Stimulated activated CD4-positive, alpha-beta T cell treated with anti-CD3 and anti-CD28 coated beads, Interleukin-15, amount 100 ng/mL, for 1 hour (primary cell): ENCODE data around the gene OR2T5.
"Not testable (repeated sequence)": the region's sequence is repeated elsewhere in the genome, so short reads cannot be mapped to it uniquely, and the experiment has no call there.

ENCODE experiments used
- DNase-seq, 2 donors: peaks; one replicate each; pipeline ENCODE4 v3.0.0-alpha.2; 2020; ENCODE audit warnings: low read depth in 1 of 2, low spot score in 1 of 2

OR2T5 gene, protein sequence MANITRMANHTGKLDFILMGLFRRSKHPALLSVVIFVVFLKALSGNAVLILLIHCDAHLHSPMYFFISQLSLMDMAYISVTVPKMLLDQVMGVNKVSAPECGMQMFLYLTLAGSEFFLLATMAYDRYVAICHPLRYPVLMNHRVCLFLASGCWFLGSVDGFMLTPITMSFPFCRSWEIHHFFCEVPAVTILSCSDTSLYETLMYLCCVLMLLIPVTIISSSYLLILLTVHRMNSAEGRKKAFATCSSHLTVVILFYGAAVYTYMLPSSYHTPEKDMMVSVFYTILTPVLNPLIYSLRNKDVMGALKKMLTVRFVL

DNA sequence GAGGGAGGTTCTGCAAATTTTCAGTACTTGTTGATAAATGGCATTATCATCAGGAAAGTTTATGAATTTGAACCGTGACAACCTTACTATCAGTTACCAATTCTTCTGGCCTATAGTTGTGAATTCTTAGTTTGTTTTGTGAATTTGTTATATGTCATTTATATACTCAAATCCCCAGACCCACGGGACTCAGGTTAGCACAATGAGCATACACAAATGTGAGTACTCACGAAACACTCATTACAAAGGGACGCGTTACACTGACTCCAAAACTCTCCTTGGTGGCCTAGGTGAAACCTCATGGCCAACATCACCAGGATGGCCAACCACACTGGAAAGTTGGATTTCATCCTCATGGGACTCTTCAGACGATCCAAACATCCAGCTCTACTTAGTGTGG, at the start of gene OR2T5:
TSS of gene OR2T5 (plus strand) at position 301 of the 400 bp plus-strand sequence. CDS start at position 301, 0 bp downstream.
- not testable (repeated sequence) for DNase-seq

DNA sequence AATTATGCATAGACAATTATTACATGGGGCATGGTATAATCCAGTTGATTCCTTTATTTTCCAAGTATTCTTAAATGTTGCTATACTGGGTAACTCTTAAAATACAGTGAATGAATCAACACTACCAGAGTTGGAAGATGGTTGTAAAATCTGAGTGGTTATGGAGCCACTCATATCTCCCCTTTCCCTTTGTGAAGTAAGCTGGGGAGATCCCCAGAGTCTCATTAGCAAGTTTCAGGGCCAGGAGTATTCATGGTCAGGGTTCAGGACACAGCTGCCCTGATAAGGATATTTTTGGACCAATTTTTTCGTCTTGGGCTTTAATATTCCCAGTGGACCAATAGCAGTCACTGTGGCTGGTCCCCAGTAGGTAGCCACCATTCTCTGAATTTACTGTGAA, 49.7 kb upstream of the OR2T5 start:
- DNase-seq, result not testable (repeated sequence)

DNA sequence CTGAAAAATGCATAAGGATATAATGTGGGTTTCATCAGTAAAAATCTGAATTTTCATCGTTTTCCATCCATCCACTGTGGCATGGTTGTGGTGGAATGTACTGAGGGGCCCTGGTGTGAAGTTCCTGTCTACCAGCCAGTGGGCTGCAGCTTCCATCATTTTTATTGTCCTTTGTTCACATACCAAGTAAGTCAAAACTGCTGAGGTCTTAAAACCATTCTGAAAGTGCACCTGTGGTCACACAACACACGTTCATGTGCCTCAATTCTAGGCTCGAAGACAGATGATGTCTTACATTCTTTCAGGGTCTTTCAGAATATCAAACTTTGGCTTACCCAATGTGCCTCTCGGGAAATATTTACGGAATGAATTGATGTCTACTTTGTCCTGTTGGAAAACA, 49.1 kb upstream of the OR2T5 start:
- DNase-seq, result not testable (repeated sequence)

DNA sequence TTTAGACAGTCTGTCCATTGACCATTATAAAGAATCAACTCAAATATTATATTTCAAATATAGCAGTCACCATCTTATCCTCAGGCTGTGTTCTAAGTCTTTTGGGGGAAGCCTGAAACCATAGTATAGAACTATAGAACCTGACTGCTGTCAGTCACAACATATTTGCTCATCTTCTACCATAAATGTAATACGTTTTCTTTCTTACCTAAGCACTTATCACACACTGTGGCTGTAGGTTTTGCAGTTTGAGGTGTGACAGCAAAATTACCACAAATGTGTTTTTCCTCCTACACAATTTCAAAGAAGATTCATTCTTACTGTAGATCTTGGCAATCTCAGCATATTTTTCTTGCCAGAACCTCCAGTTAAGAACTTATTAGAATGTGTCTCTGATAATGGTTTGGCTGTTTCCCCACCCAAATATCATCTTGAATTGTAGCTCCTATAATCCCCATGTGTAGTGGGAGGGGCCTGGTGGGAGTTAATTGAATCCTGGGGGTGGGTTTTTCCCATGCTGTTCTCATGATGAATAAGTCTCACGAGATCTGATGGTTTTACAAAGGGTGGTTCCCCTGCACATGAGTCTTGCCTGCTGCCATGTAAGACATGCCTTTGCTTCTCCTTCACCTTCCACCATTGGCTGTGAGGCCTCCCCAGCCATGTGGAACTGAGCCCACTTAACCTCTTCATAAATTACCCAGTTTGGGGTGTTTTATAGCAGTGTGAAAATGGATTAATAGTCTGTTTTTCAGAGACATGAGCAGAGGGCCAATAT, 45.7 kb upstream of the OR2T5 start:
- not testable (repeated sequence) for DNase-seq

DNA sequence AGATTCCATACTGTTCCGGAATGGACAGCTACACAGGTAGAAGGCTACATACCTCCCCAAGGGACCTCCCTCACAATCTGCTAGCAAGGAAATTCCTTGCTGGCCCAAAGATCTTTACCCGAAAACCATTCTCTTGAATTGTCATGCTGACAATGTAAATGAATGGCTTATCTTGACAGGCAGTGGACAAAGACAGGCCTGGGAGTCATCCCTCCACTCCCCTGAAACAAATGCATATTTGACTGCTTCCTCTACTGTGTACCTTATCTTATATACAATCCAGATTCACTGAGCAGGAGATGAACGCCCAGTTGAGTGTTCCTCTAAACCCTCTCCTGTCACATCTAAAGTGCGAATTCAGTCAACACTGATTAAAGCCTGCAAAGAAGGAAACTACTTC, 43.8 kb upstream of the OR2T5 start:
- not testable (repeated sequence) for DNase-seq

DNA sequence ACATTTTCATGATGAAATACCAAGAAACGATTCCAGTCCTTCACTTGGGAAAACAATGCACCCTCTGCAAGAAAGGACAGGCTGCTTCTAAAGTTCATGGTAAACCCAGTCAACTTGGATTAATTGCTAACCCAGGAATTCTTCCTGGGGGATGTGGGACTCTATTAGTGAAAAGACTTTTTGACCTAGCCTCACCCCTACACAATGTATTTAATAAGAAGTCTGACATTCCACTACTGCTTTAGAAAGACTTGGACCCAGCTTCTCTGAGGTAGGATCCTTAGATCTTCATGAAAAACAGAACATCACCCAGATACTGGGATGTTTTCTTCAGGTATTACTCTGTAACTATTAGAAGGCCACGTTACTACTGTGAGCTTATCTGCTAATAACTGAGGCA, 43.0 kb upstream of the OR2T5 start, which contains the start of gene OR2T2:
TSS of gene OR2T2 (plus strand) at position 239 of the 400 bp plus-strand sequence. CDS start 7,161 bp downstream, outside the sequence.
- not testable (repeated sequence) for DNase-seq

DNA sequence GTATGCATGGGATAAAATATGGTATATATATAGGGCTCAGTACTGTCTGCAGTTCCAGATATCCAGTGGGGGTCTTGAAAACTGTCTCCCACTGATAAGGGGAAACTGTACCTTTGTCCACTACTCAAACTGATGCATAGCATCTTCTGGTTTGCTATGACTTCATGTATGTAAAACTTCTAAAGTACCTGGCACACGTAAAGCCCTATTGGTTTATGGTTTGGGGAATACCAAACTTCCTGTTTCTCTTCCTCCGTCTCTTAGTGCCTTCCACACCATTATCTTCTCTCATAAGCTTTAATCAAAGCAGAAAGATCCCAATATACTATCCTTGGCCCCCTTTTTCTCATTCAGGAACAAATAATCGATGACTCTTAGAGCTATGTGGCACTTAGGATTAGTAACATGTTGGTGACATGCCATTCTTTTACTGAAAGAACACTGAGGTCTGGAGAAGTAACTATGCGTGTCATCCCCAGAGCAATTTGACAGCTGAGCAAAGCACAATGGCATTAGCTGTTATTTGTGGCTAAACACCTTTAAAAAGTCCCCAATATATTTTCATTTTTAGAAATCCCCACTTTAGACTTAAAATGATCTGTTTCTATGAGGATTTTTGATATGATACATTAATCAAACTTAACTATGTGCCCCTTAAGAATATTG, 39.8 kb upstream of the OR2T5 start:
- DNase-seq, result not testable (repeated sequence)

DNA sequence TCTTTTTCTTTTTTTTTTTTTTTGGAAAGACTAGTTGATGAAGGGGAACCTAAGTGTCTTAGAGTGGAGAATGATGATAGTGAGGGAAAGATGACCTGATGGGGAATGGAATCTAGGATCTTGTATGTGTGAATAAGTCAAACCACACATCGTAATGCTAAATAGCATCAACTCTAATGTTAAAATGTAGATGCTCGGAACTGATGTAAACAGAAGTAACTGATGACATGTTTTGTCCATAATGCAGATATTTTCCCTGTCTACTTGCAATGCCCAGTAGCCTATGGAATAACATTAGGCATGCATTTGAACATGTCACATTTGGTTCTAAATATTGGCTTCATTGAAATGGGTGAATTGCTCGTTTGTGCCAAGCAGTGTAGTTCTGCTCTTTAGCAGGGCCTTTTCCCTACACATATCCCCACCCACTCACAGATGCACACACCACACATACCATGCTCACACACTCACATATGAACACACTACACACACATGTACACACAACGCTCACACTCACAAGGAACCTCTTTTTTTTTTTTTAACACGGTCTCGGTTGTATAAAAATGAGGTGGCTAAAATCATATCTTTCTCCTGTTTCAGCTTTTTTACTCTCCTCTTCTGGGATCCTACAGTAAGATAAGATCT, 38.4 kb upstream of the OR2T5 start:
- not testable (repeated sequence) for DNase-seq

DNA sequence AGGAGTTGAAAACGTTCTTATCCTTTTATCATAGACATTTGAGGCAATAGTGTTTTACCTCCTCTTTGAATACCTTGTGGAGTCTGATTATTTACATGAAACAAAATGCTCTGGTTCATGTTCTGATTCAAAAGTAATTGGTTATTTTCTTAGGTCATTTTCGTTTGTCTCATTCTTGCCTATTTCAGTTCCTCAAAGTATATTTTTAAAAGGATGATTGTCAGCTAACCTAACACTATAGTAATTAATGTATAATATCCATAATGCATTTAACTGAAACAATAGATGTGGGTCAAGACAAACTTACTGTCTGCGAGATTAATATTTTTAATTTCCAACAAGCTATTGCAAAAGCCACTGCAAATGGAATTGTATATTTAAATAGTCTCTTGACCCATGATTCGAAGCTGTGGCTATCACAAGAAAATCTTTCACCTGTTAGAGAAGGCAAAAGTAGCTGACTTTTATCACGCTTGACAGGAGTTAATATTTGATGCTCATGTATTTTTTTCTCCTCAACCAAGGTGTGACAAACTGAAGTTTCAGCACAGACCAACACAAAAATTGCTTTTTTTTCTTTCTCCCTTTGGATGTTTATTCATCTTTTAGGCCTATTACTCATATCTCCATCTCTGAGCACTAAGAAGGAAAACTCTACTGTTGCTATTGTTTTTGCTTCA, 37.8 kb upstream of the OR2T5 start:
- not testable (repeated sequence) for DNase-seq

DNA sequence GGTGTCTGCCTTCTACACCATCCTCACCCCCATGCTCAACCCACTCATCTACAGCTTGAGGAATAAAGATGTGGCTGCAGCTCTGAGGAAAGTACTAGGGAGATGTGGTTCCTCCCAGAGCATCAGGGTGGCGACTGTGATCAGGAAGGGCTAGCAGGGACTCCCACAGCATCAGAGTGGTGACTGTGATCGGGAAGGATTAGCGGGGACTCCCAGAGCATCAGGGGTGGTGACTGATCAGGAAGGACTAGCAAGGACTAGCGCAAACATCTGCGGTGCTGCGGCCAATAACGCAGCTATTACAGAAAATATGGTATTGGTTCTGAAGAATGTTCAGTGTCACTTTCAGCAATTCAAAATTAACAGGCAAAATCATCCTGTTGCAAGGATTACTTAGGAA, 34.8 kb upstream of the OR2T5 start:
- not testable (repeated sequence) for DNase-seq

DNA sequence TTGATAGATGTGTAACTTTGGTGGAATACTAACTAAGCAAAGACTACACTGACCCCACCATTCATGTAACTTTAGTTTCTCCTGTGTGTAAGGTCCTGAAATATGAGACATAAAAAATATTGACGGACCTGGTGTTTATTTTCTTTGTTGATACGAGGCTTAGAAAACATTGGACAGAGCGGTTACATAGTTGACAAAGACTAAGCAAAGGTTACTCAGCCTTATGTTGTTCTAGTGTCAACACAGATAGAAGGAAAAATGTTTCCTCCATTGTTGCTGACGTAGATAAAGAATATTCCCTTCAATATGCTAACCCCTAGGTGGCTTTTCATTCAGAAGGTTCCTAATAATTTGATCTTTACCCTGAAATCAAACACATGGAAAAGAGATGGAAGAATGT, 33.3 kb upstream of the OR2T5 start:
- not testable (repeated sequence) for DNase-seq

DNA sequence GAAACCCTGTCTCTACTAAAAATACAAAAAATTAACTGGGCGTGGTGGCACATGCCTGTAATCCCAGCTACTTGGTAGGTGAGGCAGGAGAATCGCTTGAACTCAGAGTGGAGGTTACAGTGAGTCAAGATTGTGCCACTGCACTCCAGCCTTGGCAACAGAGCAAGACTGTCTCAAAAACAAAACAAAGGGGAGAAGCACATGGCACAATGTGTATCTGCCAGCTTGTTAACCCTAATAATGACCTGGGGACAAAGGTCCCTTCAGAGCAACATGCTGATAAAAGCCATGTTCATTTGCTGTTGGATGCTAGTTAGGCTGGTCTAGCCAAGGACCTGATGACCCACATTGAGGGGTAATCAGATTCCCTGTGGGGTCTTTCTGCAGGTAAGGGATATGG, 31.8 kb upstream of the OR2T5 start:
- DNase-seq, result not testable (repeated sequence)

DNA sequence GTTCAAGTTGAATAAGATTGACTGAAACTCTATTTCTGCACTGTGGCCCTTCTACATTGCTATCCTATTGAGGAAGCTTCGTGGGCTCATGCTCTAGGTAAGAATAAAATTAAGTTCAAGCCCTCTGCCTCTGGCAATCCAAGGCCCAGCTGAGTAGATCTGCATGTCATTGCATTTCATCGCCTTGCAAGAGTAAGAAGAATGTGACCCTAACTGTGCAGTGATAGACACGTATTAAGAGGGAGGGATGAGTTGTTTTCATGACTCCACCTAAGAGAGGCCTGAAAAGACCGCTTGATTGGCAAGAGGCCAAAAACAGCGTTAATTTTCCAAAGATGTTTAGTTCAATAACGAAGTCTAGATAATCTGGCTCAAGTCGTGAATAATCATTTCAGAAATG, 29.3 kb upstream of the OR2T5 start:
- DNase-seq, result not testable (repeated sequence)

DNA sequence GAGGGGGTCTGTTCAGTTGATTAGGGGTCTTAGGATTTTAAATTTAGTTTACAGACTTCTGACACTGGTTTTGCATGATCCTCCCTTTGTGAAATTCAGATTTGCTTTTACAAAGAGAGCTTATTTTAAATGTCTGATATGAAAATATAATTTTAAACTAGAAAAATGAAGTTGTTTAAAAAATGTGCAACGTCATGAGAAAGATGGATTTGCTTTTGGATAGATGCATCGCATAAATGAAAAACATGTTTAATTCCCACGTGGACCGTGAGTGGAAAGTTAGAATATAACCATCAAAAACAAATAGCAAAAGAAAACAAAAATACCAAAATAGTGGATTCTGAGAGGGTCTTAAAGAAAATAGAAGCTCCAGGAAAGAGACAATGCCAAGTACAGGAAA, 17.2 kb upstream of the OR2T5 start:
- DNase-seq, result no peak

DNA sequence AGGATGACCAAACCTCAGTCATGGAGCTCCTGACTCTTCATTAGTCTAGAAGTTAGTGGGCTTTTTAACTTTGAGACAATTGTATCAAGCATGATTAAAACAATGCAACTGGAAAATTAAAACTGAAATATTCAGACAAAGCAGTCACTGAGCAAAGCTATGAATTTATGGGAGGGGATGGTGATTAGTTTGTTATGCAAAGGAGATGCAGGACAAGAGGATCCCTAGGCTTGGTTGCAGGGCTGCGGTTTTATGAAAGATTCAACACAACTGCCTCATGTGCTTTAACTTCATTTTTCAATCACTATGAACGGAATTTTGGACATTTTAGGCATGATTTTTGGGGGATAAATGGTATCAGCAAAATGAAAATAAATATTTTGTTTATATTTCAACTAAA, 16.3 kb upstream of the OR2T5 start:
- not testable (repeated sequence) for DNase-seq

DNA sequence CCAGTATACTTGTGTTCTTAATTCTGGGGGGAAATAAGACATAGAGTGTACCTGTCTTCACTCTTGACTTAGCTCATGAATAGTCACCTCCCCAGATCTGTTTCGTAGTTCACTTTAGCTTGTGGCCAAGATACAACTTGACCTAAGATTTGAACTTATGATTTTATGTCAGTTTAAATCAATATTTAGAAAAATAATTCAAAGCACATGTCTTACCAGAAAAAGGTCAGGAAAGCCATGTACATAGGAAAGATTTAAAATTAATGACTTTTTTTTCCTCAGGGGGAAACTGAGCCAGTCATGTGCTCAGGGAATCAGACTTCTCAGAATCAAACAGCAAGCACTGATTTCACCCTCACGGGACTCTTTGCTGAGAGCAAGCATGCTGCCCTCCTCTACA, 15.3 kb upstream of the OR2T5 start, which contains the start of gene OR2T3:
TSS of gene OR2T3 (plus strand) at position 301 of the 400 bp plus-strand sequence. CDS start at position 301, 0 bp downstream.
- not testable (repeated sequence) for DNase-seq

DNA sequence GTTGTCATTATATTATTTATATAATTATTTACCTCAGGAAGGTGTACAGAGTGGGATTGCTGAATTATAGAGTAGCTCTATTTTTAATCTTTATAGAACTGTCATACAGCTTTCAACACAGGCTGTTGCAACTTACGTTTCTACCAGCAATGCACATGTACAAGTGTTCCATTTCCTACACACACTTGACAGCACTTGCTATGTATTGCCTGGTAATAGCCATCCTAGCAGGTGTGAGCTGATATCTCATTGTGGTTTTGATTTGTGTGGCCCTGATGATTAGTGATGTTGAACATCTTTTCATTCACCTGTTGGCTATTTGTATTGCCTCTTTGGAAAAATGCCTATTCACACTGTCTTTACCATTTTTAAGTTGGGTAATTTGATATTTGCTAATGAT, 12.7 kb upstream of the OR2T5 start:
- DNase-seq, result not testable (repeated sequence)

DNA sequence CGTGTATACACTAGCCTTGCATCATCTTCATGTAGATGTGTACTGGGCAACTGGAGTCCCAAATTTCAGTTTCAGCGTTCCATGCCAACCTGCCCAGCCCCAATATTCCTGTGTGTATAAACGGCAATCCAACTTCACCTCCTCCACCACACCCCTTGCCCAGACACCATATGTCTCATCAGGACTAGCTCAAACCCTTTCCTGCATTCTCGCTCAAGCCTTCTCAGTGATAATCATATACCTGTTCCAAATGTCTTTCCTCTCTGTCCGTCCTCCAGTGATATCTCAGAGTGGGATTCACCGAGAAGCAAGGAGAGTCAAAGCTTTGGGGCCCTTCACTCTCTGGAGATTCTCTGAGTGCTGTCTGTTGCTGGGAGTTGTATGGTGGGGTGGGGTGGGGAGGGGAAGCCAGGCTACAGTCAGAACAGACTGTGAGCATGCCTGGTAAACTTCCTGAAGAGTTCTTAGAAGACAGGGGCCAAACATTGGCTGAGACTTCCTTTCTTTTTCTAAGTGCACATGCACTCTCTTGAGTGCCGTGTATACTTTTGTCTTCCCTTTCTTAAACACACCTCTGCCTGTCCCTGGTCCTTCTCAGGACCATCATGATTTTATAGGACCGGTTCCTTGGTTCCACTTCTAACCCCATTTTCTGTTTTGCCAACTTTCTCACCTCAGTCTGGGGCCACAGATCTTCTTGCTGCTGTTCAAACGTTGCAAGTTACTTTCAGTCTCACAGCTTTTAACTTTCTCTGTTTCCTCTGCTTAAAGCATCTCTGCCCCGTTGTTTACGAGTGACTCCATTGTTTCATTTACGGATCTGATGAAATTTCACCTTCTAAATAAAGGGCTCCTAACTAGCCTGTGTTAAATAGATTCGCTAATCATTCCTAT, 6.5 kb upstream of the OR2T5 start:
- DNase-seq, result not testable (repeated sequence)

DNA sequence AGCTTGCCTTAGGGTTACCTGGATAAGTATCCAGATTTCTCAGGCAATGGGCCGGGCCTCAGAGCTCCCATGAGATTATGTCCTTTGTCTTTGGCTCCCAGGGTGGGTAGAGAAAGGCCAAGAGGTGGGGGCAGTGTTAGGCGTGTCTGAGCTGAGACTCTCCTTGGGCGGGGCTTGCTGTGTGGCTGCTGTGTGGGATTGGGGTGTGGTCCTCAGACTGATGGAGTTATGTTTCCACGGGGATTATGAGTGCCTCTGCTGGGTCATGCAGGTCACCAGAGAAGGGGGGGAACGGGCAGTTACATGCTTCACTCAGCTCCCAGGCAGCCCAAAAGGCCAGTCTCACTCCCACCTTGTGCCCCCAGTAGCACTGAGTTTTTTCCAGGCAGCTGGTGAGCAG, 8.3 kb downstream of the OR2T5 start:
- DNase-seq, result not testable (repeated sequence)
